OCI-M2 (cell line): ENCODE measurements around the gene UBB.
"Not testable (repeated sequence)": the region's sequence is repeated elsewhere in the genome, so short reads cannot be mapped to it uniquely, and the experiment has no call there.

Experiments
- DNase-seq: peaks from one replicate; lab custom pipeline; 2025; ENCODE audit not compliant: unreplicated experiment; lab: John Stamatoyannopoulos, UW

Gene UBB

DNA sequence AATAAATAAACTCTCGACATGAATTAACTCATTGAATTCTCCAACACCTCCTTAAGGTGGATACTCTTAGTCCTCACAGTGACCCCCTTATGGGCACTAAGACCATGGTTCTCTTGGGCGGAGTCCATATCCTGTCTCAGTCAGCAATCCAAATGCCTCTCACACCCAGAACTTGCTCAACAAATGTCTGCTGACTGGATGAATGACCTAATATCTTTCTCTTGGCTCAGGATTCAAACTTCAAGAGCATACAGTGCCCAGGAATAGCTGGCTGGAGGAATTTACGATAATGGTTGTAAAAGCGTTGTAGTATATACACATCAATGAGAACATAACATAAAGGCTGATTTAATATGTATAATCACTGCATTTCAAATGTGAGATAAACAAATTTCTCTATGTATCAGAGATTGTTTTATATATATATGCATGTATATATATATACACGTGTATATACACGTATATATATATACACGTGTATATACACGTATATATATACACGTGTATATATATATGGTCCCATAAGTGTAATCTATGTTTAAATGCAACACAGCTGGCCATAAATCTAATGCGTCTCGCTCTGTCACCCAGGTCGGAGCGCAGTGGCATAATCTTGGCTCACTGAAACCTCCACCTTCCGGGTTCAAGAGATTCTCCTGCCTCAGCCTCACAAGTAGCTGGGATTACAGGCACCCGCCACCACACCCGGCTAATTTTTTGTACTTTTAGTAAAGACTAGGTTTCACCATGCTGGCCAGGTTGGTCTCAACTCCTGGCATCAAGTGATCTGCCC, 6.5 kb upstream of the UBB start:
- no peak for DNase-seq

DNA sequence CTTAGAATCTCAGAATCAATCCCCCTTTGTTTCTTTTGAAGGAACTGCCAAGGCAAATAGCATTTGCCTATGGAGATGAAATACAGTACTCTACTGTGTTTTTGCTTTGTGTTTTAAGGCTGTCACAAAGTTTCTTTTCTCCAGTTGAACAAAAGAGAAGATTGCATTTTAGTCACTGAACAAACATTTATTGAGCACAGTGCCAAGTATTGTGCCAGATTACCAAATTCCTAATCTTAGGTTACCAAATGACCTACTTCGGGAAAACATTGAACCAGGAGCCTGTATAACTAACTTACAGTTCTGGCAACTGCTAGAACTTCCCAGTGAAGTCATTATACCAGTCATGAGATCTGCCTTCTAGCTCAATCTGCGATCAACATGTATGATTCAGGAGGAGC, 3.0 kb upstream of the UBB start:
- no peak for DNase-seq

DNA sequence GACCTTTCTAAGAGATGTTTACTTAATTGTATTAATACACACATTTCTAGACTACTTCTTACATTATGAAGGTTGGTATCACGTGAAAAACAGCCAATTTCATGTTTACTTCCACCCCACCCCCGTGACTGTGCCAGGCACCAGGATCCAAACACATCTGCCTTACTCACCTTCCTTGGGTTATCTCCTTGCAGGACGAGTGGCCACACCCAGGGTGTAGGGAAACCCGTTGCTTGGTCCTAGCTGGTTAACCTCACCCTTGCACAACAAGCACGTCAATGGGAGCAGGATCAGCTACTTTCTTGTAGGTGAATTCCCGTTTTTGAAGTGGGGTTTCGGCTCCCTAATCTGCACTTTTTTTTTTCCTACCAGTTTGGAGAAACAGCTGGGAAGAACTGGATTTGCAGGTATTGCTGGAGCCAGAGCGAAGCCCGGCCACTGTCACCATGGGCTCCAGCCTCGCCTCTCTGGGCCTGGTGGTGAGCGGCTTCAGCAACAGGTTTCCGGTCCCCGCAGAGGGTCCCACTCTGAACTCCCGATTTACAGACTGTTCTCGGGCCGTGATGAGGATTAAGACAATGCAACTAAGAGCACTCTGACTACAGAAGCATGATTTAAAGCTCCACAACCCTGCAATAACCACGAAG, 2.1 kb upstream of the UBB start:
- no peak for DNase-seq

DNA sequence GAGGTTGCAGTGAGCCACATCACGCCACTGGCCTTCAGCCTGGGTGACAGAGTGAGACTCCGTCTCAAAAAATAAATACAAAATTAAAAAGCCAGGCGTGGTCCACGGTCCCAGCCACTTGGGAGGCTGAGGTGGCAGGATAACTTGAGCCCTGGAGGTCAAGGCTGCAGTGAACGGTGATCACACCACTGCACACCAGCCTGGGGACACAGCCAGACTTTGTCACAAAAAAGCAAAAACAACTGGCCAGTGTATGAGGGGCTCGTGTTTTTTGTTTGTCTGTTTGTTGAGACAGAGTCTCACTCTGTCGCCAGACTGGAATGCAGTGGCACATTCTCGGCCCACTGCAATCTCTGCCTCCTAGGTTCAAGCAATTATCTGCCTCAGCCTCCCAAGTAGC, 1.2 kb upstream of the UBB start:
- no peak for DNase-seq

DNA sequence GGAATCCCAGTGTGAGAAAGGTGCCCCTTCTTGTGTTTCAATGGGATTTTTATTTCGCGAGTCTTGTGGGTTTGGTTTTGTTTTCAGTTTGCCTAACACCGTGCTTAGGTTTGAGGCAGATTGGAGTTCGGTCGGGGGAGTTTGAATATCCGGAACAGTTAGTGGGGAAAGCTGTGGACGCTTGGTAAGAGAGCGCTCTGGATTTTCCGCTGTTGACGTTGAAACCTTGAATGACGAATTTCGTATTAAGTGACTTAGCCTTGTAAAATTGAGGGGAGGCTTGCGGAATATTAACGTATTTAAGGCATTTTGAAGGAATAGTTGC, 567 bp downstream of the UBB start:
- no peak for DNase-seq

DNA sequence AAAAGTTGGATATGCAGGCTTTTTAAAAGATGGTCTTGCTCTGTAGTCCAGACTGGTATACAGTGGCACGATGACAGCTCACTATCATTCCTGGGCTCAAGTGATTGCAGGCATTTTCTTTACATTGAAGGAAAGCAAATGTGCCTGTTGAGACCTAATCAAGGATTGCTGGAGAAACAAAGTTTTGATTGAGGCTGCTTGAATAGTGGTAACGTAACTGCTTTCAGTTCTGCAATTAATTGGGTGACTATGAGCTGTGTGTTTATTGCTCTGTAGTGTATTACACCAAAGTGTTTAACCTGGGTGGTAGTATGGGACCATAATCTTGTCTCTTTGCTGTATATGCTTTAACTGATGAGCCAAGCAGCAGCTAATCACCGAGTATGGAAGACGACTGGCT, 2.3 kb downstream of the UBB start:
- DNase-seq: no peak

DNA sequence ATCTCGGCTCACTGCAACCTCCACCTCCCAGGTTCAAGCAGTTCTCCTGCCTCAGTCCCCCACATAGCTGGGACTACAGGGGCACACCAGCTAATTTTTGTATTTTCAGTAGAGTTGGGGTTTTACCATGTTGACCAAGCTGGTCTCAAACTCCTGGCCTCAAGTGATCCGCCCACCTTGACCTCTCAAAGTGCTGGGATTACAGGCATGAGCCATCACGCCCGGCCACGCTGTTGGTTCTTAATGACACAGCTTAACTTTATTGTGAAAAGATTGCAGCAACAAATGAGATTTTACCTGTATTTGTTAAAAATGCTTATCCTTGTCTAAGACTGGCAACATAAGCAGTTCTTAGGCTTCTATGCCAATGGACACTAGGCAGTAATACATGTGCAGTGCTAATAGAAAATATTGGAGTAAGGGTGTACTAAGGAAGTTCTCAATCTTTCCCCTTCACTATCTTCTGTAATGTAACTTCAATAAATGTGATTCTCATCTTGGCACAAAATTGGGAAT, 2.9 kb downstream of the UBB start:
- DNase-seq: no peak

DNA sequence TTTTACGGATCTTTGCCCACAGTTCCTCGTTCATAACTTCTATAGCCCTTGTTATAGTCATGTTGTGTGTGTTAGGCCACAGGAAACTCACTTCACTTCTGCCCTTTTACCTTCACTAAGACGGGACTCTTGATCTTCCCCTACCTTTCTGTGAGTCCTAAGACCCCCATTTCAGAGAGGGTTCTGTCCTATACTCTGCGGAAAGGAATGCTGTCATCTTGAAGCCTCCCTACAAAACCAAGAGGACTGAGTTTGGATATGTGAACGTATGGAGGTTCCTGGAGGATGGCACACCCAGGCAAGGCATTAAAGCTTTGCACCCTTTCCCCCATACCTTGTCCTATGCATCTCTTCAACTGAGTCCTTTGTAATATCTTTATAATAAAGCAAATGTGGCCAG, 3.7 kb downstream of the UBB start:
- no peak for DNase-seq

DNA sequence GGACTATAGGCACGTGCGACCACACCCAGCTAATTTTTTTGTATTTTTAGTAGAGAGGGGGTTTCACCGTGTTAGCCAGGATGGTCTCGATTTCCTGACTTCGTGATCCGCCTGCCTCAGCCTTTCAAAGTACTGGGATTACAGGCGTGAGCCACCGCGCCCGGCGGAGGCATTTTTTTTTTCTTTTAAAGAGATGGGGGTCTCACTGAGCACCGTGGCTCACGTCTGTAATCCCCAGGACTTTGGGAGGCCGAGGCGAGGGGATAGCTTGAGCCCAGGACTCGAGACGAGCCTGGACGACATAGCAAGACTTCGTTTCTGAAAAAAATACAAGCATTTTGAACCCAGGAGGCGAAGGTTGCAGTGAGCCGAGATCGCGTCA, 5.2 kb downstream of the UBB start:
- not testable (repeated sequence) for DNase-seq

DNA sequence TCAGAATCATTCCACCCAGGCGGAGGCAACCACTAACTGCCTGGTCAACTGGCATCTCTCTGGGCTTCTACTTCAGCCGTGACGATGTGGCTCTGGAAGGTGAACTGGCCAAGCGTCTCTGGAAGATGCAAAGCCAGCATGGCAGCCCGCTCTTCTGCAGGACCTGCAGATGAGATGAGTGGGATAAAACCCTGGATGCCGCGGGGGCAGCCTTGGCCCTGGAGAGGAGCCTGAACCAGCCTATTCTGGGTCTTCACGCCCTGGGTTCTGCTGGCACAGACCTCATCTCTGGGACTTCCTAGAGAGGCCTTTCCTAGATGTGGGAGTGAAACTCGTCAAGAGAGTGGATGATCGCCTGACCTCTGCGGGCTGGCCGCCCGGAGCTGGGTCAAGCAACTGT, 10.6 kb downstream of the UBB start:
- DNase-seq: no peak

DNA sequence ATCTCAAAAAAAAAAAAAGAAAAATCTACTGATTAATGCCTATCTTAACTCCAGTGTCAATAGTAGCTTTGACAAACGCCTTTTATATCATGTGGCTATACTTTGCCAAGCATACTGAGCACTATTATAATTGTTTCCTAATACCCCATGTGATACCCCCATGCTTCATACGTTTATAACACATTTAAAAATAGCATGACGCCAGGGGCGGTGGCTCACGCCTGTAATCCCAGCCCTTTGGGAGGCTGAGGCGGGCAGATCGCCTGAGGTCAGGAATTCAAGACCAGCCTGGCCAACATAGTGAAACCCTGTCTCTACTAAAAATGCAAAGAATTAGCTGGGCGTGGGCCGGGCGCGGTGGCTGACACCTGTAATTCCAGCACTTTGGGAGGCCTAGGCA, 11.6 kb downstream of the UBB start:
- DNase-seq: not testable (repeated sequence)

DNA sequence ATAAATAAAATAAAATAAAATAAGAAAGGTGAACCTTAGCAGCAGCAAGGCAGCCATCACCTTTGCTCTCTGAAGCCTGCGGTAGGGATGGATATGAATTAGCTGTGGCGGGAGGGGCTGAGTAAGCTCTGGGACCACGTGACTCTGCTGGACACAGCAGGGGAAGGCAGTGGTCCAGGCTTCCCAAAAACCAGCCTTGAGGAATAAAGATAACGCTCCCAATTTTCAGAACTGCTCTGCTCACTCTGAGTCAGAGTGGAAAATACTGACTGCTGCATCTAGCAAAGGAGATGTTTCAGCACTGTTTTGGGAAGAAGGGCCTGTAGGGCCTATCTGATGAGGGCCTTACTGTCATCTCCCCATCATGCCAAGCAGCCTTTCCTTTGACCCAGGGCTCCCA, 15.0 kb downstream of the UBB start:
- not testable (repeated sequence) for DNase-seq

DNA sequence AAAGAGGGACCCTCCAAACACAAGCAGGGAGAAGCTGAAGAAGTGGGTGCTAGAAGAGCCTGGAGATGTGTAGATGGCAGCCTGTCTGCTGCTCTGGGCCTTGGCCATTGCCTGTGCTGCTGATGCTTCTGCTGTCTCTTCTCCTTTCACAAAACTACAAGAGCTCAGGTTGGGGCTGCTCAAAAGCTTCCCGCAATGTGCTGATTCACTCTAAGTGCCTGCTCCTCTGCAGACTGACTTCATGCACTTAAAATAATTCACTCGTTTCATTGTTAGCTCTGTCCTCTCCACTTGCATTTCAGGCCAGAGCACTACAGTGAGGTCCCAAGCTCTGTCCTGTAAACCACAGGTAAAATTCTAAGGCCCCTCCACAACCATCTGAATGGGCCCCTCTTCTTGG, 15.8 kb downstream of the UBB start:
- not testable (repeated sequence) for DNase-seq

DNA sequence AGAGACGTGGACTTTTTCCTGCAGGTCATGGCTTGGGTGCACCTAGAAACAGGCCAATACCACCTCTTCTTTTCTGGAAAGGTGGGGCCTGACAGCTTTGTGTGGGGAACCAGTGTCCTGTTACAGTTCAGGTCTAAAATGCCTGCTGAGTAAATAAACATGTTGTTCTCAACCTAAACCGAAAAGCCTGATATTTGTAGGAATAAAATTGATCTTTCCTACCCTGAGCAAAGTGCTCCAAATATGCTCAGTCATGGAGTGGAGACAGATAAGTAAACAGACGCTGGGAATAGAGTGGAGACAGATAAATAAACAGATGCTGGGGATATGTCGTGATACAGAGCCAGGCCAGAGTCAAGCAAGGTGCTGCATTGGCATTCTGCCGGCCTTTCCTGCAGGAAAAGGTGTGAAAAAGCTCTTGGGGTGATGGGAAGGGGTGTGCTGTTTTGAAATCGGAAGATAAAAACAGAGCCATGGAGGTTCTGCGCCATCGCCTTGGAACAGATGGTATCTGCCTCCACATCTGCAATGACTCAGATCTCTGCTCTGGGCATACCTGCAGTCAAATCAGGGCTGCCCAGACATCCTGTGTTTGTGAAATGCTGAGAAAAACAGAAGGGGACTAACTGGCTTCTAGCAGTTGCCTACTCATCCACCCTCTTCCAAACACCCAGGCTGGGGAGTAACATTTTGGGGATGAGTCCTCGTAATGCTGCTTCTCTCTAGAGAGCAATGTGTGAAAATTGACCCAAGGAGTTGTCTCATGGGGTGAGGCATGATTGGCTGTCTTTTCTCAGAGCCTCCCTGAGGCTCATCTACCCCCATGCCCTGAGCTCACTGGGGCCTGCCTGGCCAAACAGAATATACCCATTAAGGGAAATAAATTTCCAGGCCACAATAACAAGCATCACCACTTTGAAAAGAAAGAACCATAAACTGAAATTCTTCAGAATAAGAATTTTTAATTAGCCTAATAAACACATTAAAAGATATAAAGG, 17.7 kb downstream of the UBB start:
- no peak for DNase-seq

DNA sequence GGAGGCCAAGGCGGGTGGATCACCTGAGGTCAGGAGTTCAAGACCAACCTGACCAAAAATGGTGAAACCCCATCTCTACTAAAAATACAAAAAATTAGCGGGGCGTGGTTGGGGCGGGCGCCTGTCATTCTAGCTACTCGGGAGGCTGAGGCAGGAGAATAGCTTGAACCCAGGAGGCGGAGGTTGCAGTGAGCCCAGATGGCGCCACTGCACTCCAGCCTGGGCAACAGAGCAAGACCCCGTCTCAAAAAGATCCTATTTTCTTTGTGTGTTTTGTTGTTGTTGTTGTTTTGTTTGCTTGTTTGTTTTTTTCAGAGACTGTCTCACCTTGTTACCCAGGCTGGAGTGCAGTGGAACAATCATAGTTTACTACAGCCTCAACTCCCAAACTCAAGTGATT, 23.0 kb downstream of the UBB start:
- DNase-seq: not testable (repeated sequence)

DNA sequence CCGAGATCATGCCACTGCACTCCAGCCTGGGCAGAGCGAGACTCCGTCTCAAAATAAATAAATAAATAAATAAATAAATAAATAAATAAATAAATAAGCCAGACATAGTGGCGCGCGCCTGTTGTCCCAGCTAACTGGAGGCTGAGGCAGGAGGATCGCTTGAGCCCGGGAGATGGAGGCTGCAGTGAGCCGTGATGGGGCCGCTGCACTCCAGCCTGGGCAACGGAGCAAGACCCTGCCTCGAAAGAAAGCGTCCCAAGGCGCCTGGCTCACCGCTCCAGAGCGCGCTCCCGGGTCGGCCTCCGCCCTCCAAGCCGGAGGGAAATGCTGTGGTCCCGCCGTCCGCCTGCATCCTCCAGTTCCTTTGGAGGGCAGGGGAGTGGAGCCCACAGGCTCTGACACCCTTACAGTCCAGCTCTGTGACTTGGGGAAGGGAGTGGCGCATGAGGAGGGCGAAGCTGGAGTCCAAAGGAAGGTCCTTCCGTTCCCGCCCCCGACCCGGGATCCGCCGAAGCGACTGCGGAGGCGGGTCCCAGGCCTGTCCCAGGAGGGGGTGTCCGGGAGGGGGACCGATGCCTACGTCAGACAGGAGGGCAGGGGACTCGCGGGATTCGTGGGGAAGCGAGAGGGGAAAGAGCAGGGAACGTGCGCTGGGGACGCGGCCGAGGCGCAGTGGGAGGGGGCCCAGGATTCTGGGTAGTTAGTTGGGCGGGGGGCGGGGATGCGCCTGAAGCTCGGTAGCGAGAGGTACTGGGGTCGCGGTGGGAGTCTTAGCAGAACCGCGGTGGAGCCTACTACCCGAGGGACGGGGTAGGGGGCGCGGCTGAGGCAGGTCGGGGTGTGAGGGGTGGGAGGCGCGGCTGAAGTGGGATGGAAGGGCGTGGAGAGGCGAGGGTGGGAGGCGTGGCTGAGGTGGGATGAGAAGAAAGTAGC, 26.1 kb downstream of the UBB start:
- DNase-seq: no peak

DNA sequence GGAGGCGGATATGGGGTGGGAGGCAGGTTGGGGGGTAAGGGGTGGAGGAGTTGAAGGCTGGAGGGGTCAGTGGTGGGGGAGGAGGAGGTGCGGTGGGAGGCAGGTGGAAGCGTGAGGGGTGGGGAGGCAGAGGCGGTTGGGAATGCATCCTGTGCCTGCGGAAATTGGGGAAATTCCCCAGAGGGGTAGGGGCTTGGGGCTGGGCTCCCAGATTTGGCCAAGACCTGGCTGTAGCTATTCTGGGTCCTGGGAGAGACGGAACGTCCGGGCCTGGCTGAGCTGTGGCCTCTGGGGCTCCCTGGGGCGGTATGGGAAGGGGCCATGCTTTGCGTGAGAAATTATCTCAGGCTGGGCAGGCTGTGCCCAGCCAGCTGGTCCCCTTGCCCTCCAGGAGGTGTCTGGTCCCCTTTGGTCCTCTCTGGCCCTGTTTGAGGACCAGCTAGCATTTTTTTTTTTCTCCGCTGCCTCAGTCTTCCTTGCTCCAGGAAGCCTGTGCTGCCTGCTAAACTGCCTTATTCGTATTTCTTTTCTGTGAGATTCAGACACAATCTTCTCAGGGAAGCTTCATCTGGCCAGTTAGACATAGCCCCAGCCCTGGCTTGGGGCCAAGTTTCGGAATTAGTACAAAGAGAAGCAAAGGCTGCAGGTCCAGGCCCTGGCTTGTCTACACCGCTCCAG, 27.2 kb downstream of the UBB start:
- no peak for DNase-seq

DNA sequence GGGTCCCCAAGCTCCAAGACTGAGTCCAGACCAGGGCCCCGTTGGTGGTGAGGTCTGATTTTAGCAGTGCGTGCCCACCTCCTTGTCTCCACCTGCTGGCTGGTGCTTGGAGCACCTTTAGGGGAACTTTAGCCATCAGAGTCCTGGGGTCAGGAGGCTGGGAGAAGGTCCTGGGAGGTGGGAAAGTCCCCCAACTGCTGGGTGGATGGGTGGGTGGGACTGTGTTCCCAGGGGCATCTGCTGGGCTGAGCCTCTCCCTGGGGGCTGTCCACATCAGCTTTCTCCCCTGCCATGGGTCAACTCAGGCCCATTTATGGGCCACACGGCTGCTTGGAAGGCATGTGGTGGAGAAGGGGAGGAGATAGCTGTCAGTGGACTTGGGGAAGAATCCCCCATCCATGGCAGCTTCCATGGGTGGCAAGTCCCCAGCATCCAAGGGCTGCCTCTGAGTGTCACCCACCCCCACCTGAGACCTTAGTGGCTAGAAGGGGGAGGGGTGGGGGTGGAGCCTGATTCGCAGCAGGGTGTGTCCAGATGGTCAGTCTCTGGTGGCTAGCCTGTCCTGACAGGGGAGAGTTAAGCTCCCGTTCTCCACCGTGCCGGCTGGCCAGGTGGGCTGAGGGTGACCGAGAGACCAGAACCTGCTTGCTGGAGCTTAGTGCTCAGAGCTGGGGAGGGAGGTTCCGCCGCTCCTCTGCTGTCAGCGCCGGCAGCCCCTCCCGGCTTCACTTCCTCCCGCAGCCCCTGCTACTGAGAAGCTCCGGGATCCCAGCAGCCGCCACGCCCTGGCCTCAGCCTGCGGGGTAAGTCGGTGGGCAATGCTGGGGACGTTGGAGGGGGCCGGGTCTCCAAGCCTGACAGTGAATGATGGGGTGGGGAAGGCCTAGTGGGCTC, 34.4 kb downstream of the UBB start, which contains the start of gene TRPV2:
Gene TRPV2 (plus strand): TSS at position 541 of the 894 bp plus-strand sequence. CDS start 2,098 bp downstream, outside the sequence.
- no peak for DNase-seq

DNA sequence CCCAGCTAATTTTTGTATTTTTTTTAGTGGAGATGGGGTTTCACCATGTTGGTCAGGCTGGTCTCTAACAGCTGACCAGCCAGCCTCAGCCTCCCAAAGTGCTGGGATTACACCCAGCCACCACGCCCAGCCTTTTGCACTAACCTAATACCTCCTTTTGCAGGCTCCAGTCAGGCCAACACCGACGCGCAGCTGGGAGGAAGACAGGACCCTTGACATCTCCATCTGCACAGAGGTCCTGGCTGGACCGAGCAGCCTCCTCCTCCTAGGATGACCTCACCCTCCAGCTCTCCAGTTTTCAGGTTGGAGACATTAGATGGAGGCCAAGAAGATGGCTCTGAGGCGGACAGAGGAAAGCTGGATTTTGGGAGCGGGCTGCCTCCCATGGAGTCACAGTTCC, 36.5 kb downstream of the UBB start:
- DNase-seq: no peak
